ENCODE data around the gene AKAP13. TPM values are rescaled to one million over a fixed set of nuclear protein-coding genes. Genes with fewer than 3 reads are reported as not detected.

The AKAP13 gene
- total and polyA plus RNA-seq, 2 donors (not counting 1 experiment from before 2014, with no cell fraction given): 73.8 to 358 TPM

- H3K27me3 ChIP-seq (replicated peaks in 1 of 4; ENCODE audit: control extremely low read depth in 1 of 4, control insufficient read depth in 3 of 4, insufficient read depth in 4 of 4, low read length in 3 of 4): no peaks in the 10 kb centered on the region
- no peak overlapping the region for H3K9ac ChIP-seq (ENCODE audit: low read length)
- ChIA-PET POLR2A (no interaction called here), CTCF (interaction anchor here (0.8 kb wide), 1 partner anchor 31 kb away, joined by 3 read pairs; no protein-coding TSS in a partner anchor)
- no peak overlapping the region for H3K4me3 ChIP-seq (ENCODE audit: control extremely low read depth in 1 of 5, extremely low read depth in 1 of 5, insufficient read depth in 1 of 5, low read depth in 2 of 5, low read length in 4 of 5)
- no peaks in the 10 kb centered on the region for H3K4me1 ChIP-seq (ENCODE audit: control insufficient read depth in 2 of 2, insufficient read depth in 2 of 2, low read length in 2 of 2)
- no peaks in the 10 kb centered on the region for H3K4me1 Mint-ChIP-seq
- TF ChIP-seq EZH2 (IDR thresholded peaks at IDR 0.05; ENCODE audit: borderline replicate concordance, insufficient read depth, low read depth, low read length, poor library complexity, severe bottlenecking): no peak
- TF ChIP-seq CTCF (IDR thresholded peaks at IDR 0.05): no peak
- no peaks in the 10 kb centered on the region for H3K9me3 Mint-ChIP-seq (ENCODE audit: insufficient read depth)
- no peaks in the 10 kb centered on the region for H4K20me1 ChIP-seq (ENCODE audit: control insufficient read depth, insufficient read depth, low read length, poor library complexity, severe bottlenecking)
- WGBS (ENCODE audit: insufficient coverage): 93% methylated on average over 14 of the region's 15 CpGs
- H2AFZ ChIP-seq (ENCODE audit: insufficient read depth, low read depth, low read length, poor library complexity, severe bottlenecking): no peak overlapping the region
- no peak overlapping the region for H3K27ac ChIP-seq (ENCODE audit: low read length in 2 of 2)
- H3K4me3 Mint-ChIP-seq: no peak overlapping the region
- H3K36me3 ChIP-seq (replicated peaks in 1 of 2; ENCODE audit: control extremely low read depth in 1 of 2, control insufficient read depth in 1 of 2, extremely low read depth in 1 of 2, insufficient read depth in 2 of 2, low read length in 1 of 2): no peaks in the 10 kb centered on the region
- no peak for ATAC-seq (ENCODE audit: low read depth)
- no peaks in the 10 kb centered on the region for H3K79me2 ChIP-seq (ENCODE audit: control insufficient read depth, insufficient read depth, low read length)
- no peaks in the 10 kb centered on the region for H3K9me3 ChIP-seq (ENCODE audit: control extremely low read depth in 1 of 3, control insufficient read depth in 2 of 3, insufficient read depth in 1 of 3, low read length in 2 of 3)
- intact Hi-C loops (cut with micrococcal nuclease): no loop called here
- no peak overlapping the region for H3K27ac Mint-ChIP-seq
- DNase-seq: no peak
- no peaks in the 10 kb centered on the region for H3K27me3 Mint-ChIP-seq
- no peak overlapping the region for H3K4me2 ChIP-seq (replicated peaks; ENCODE audit: low read depth, low read length, poor library complexity, severe bottlenecking)
These were observed 381.8 kb downstream of the AKAP13 start for GRCh38 chr15:85762039-85762755.

- Histone ChIP-seq H3K4me3 (ENCODE audit: control extremely low read depth in 1 of 5, extremely low read depth in 1 of 5, insufficient read depth in 1 of 5, low read depth in 2 of 5, low read length in 4 of 5) (no peak overlapping the region), H3K9me3 (ENCODE audit: control extremely low read depth in 1 of 3, control insufficient read depth in 2 of 3, insufficient read depth in 1 of 3, low read length in 2 of 3) (no peaks in the 10 kb centered on the region), H3K9ac (ENCODE audit: low read length) (no peak overlapping the region), H3K4me2 (replicated peaks; ENCODE audit: low read depth, low read length, poor library complexity, severe bottlenecking) (no peak overlapping the region), H3K4me1 (ENCODE audit: control insufficient read depth in 2 of 2, insufficient read depth in 2 of 2, low read length in 2 of 2) (no peaks in the 10 kb centered on the region), H4K20me1 (ENCODE audit: control insufficient read depth, insufficient read depth, low read length, poor library complexity, severe bottlenecking) (no peaks in the 10 kb centered on the region), H3K27ac (ENCODE audit: low read length in 2 of 2) (no peak overlapping the region), H3K27me3 (replicated peaks in 1 of 4; ENCODE audit: control extremely low read depth in 1 of 4, control insufficient read depth in 3 of 4, insufficient read depth in 4 of 4, low read length in 3 of 4) (no peaks in the 10 kb centered on the region), H2AFZ (ENCODE audit: insufficient read depth, low read depth, low read length, poor library complexity, severe bottlenecking) (no peak overlapping the region), H3K79me2 (ENCODE audit: control insufficient read depth, insufficient read depth, low read length) (no peaks in the 10 kb centered on the region), H3K36me3 (replicated peaks in 1 of 2; ENCODE audit: control extremely low read depth in 1 of 2, control insufficient read depth in 1 of 2, extremely low read depth in 1 of 2, insufficient read depth in 2 of 2, low read length in 1 of 2) (no peaks in the 10 kb centered on the region)
- ChIA-PET POLR2A (no interaction called here), CTCF (no interaction called here)
- 95% methylated on average over 8 of the region's 8 CpGs for WGBS (ENCODE audit: insufficient coverage)
- no peak for TF ChIP-seq CTCF (IDR thresholded peaks at IDR 0.05)
- no peak for TF ChIP-seq EZH2 (IDR thresholded peaks at IDR 0.05; ENCODE audit: borderline replicate concordance, insufficient read depth, low read depth, low read length, poor library complexity, severe bottlenecking)
- no peaks in the 10 kb centered on the region for H3K4me1 Mint-ChIP-seq
- no peaks in the 10 kb centered on the region for H3K27me3 Mint-ChIP-seq
- H3K27ac Mint-ChIP-seq: no peak overlapping the region
- intact Hi-C loops (cut with micrococcal nuclease): no loop called here
- H3K9me3 Mint-ChIP-seq (ENCODE audit: insufficient read depth): no peaks in the 10 kb centered on the region
- no peak overlapping the region for H3K4me3 Mint-ChIP-seq
- DNase-seq (no peak), ATAC-seq (ENCODE audit: low read depth) (no peak)
These were observed 382.3 kb downstream of the AKAP13 start for GRCh38 chr15:85762756-85763127.

Data from B cell (primary cell).